Endothelial cell of umbilical vein (primary cell): Measurements from ENCODE around the gene ENDOG.

Source experiments
- CTCF ChIP-seq, 2 donors: IDR thresholded peaks; 1 replicate in 1 of 2; 2 replicates in 1 of 2; pipeline ENCODE4 v1.5.1; 2011; ENCODE audit warnings: low read length in 2 of 2, mild to moderate bottlenecking in 2 of 2, moderate library complexity in 2 of 2, control low read depth in 1 of 2, inconsistent platforms in 1 of 2, low read depth in 1 of 2; ENCODE audit not compliant: insufficient read depth in 1 of 2; ENCODE audit errors: extremely low read depth in 1 of 2
- MAX ChIP-seq: IDR thresholded peaks from 2 replicates; pipeline ENCODE4 v1.6.1; 2011; ENCODE audit not compliant: insufficient read depth, insufficient read length

- TF ChIP-seq CTCF (IDR thresholded peaks at IDR 0.05; ENCODE audit: extremely low read depth in 1 of 2, insufficient read depth in 1 of 2, low read depth in 1 of 2, low read length in 2 of 2) (no peak), MAX (no peak)
Measured at GRCh38 chr9:128824911-128825310, 6.6 kb downstream of the ENDOG start.
